Heart right ventricle (tissue), 16 donors: Measurements from ENCODE around the gene PLEKHA1. TPM values are rescaled to one million over a fixed set of nuclear protein-coding genes. Genes with fewer than 3 reads are reported as not detected.

Experiments
- ATAC-seq, 8 donors: fragments of 200-7000 bp; cut with Tn5 transposase; one replicate each; pipeline ENCODE4 v1.9.1; 2020; ENCODE audit warnings: mild to moderate bottlenecking in 8 of 8, moderate library complexity in 8 of 8, moderate number of reproducible peaks in 1 of 8
- DNase-seq, 2 donors: peaks; one replicate each; pipeline ENCODE4 v3.0.0-alpha.2; 2020
- H3K27ac ChIP-seq, 10 donors: fragments of 200-600 bp; sonication (generic) in 2 of 10; one replicate each; pipeline versions ENCODE4 v1.5.0 to v1.8.0; 2020 to 2022; ENCODE audit warnings: mild to moderate bottlenecking in 3 of 10
- H3K27me3 ChIP-seq, 7 donors: fragments of 200-600 bp; one replicate each; pipeline ENCODE4 v1.8.0; 2021 to 2022; ENCODE audit warnings: mild to moderate bottlenecking in 2 of 7
- H3K36me3 ChIP-seq, 9 donors: fragments of 200-600 bp; sonication (generic) in 1 of 9; one replicate each; pipeline versions ENCODE4 v1.5.0 to v1.8.0; 2020 to 2022; ENCODE audit warnings: mild to moderate bottlenecking in 2 of 9
- H3K4me1 ChIP-seq, 9 donors: fragments of 200-600 bp; sonication (generic) in 1 of 9; one replicate each; pipeline versions ENCODE4 v1.5.0 to v1.8.0; 2020 to 2022; ENCODE audit warnings: mild to moderate bottlenecking in 4 of 9
- H3K4me3 ChIP-seq, 10 donors: fragments of 200-600 bp; sonication (generic) in 2 of 10; one replicate each; pipeline versions ENCODE4 v1.5.0 to v1.8.0; 2020 to 2022; ENCODE audit warnings: mild to moderate bottlenecking in 7 of 10, moderate library complexity in 2 of 10
- H3K9me3 ChIP-seq, 11 donors: fragments of 200-600 bp in 10 of 11; sonication (generic) in 2 of 11; one replicate each; pipeline versions ENCODE4 v1.5.0 to v1.8.0; 2013 to 2022; ENCODE audit warnings: mild to moderate bottlenecking in 2 of 11, control low read depth in 1 of 11, moderate library complexity in 1 of 11
- CTCF ChIP-seq, 9 donors: fragments of 200-600 bp; sonication (generic) in 2 of 9; IDR thresholded peaks; one replicate each; pipeline versions ENCODE4 v1.5.0 to v1.8.0; 2021 to 2022; ENCODE audit warnings: antibody characterized with exemption in 9 of 9, mild to moderate bottlenecking in 5 of 9, moderate library complexity in 1 of 9
- WGBS, 2 donors: extraction: QIAGEN DNeasy Blood & Tissue Kit; methylation state at CpG; one replicate each; pipeline ENCODE4 v1.1.7; 2013; ENCODE audit warnings: inconsistent platforms in 1 of 2; 5-methylcytosine and 5-hydroxymethylcytosine counted together
- intact Hi-C, 10 donors: fragments of 100-400 bp; cut with DNase I; formaldehyde crosslinking; loops; one replicate each; pipeline versions ENCODE4 v1.11.1 to v1.14.2; 2022
- polyA plus RNA-seq, 2 donors: library from polyadenylated mRNA; stranded (reverse); fragments of 200-250 nt; gene quantifications; one replicate each; pipeline ENCODE4 v1.2.3, GENCODE V29; 2013
- total RNA-seq, 10 donors: library from RNA; stranded (reverse); fragmentation: NEBNext Ultra II Directional in 3 of 10; extraction: Animal tissue kit (Norgen Biotek cat#: 25700) in 3 of 10; gene quantifications; one replicate each; pipeline versions ENCODE4 v1.2.1 to v1.2.4, GENCODE V29; 2021 to 2023
- donor health status: Arrhythmogenic right ventricular cardiomyopathy.
- donor health status: ischemic (EF 13 %, LVEDD 7.1; RV severe dilation, severe dysfunction).
- donor health status: healthy with polysubstance abuse.
- donor health status: DM: no; HTN: yes; CAD: no.
- donor health status: DM: no; HTN: no; CAD: no.
- donor health status: ischemic (EF 25% LVEDD 6.9; RV normal size, moderate dysfunction).
- donor health status: ischemic (EF 25% LVEDD 5.7; RV mildly dilated, moderate dysfunction).
- donor health status: healthy.
- donor health status: DM: yes; HTN: yes; CAD: no.
- donor health status: Ischemic cardiomyopathy.
- donor health status: ischemic (EF 35%, LVEDD 5.7; RV mildly dilated, moderate dysfunction).
- donor health status: nonischemic (EF 11% LVEDD 7.7; RV severe dilation, severe dysfunction).
- donor health status: DM: yes; HTN: yes; CAD: no.
- donor health status: PGD.
- donor health status: ischemic (EF 29% LVEDD 5.4; RV normal size, mild dysfunction).
- donor health status: nonischemic (EF 23%, LVEDD 6.1; RV moderate dilation, normal function).

Gene PLEKHA1
- total and polyA plus RNA-seq, 12 donors = 16.7 to 72.9 (median 49.4) TPM

DNA sequence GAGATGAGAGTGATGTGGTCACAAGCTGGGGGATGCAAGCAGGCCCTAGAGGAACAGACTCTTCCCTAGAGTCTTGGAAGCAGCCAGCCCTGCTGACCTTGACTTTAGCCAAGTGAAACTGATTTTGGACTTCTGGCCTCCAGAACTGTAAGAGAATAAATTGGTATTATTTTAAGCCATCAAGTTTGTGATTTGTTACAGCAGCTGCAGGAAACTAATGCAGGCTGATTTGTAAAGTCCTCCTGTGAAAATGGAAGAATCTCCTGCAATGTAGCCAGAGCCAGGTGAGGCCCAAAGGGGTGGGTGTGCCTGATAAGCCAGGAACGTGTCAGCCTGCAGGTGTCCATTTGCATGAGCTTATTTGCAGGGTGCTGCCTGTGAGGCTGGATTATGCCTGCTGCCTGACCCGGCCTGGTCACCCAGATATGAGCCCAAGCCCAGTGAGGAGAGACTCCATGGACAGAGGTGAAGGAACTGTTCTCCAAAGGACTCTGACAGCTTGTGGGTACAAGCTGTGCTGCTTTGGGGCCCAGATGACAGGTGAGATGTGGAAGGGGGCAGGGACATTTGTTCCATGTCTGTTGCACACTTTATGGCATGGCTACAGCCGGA lies 24.6 kb upstream of the PLEKHA1 start:
- Histone ChIP-seq H3K4me3 (no peak overlapping the region), H3K9me3 (no peaks in the 10 kb centered on the region), H3K27me3 (no peaks in the 10 kb centered on the region), H3K27ac (no peak overlapping the region), H3K4me1 (peaks cover 0 to 2% (median 0%) of the 10 kb centered on the region in 9 donors), H3K36me3 (no peaks in the 10 kb centered on the region)
- 86 to 92% methylated on average over 3 of the region's 3 CpGs for WGBS, 2 donors
- intact Hi-C loops = loop anchor here in 1 of 10 donors (10.0 kb wide), 1 partner anchor 85 kb away; no protein-coding TSS in a partner anchor
- no peak for DNase-seq
- no peak for ATAC-seq
- TF ChIP-seq CTCF (IDR thresholded peaks at IDR 0.05) = no peak

DNA sequence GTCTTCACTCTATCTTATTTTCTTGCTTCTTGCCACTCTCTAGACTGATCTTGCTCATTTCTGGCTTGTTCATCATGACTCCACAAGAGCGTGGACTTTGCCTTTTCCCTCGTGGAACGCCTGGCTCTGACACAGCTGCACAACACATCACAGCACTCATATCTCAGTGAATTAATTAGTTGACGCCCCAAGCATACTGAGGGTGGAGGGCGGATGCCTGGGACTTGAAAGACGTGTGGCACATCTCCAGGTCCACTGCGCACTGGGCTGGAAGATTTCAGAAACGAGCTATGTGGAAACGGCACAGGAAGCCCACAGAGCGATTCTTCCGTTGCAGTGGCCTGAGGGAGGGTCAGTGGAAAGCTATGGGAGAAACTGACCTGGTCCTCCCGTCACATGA lies 23.6 kb upstream of the PLEKHA1 start:
- no peaks in the 10 kb centered on the region for H3K9me3 ChIP-seq
- no peak for TF ChIP-seq CTCF (IDR thresholded peaks at IDR 0.05)
- peak in 1 of 2 donors; percentile 22 for DNase-seq
- H3K4me1 ChIP-seq = no peaks in the 10 kb centered on the region
- WGBS, 2 donors = 58 to 71% methylated on average over 12 of the region's 12 CpGs
- H3K27ac ChIP-seq = no peak overlapping the region
- intact Hi-C loops = no loop called here
- H3K36me3 ChIP-seq = no peaks in the 10 kb centered on the region
- ATAC-seq = peak in 6 of 8 donors; percentile 25 to 84 (median 46)
- H3K4me3 ChIP-seq = no peak overlapping the region
- H3K27me3 ChIP-seq = no peaks in the 10 kb centered on the region

- TF ChIP-seq CTCF (IDR thresholded peaks at IDR 0.05) = no peak
- H3K27ac ChIP-seq = no peak overlapping the region
- WGBS, 2 donors = 69 to 77% methylated on average over 8 of the region's 8 CpGs
Observed at GRCh38 chr10:122352817-122353525, 21.5 kb upstream of the PLEKHA1 start.

DNA sequence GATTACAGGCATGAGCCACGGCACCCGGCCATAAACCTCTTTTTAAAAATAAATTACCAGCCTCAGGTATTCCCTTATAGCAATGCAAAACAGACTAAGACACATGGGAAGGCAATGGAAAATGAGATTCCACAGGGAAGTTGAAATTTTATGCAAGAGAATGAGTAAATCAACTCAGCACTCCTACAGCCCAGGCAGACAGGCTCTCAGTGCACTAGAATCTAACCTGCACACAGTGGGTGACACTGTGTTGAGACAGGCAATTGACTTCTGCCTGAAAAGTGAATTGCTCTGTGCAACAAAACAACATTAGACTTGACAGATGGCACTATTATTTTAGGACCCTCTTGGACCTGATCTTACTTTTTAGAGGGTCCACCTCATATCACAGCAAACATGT lies 20.1 kb upstream of the PLEKHA1 start:
- H3K36me3 ChIP-seq = no peaks in the 10 kb centered on the region
- H3K27ac ChIP-seq = no peak overlapping the region
- peaks cover 0 to 15% (median 0%) of the 10 kb centered on the region in 11 donors for H3K9me3 ChIP-seq
- no peak for DNase-seq
- no peak for ATAC-seq
- intact Hi-C loops = no loop called here
- TF ChIP-seq CTCF (IDR thresholded peaks at IDR 0.05) = no peak
- 95 to 98% methylated on average over 2 of the region's 2 CpGs for WGBS, 2 donors
- no peaks in the 10 kb centered on the region for H3K27me3 ChIP-seq
- no peak overlapping the region for H3K4me3 ChIP-seq
- H3K4me1 ChIP-seq = peaks cover 0 to 6% (median 0%) of the 10 kb centered on the region in 9 donors

More at GRCh38 chr10:122352817-122353525, 21.5 kb upstream of the PLEKHA1 start:
- intact Hi-C loops = no loop called here
- ATAC-seq (no peak), DNase-seq (no peak)
- H3K4me1 ChIP-seq = peaks cover 0 to 6% (median 0%) of the 10 kb centered on the region in 9 donors
- H3K36me3 ChIP-seq = no peaks in the 10 kb centered on the region
- no peak overlapping the region for H3K4me3 ChIP-seq
- H3K27me3 ChIP-seq = no peaks in the 10 kb centered on the region
- peaks cover 0 to under 1% (median 0%) of the 10 kb centered on the region in 11 donors for H3K9me3 ChIP-seq
